Neural progenitor cell (in vitro differentiated cells): Measurements from ENCODE around the gene NEDD9.

ENCODE experiments used
- CTCF ChIP-seq: fragments of 200-600 bp; sonication (generic); IDR thresholded peaks from 2 replicates; pipeline ENCODE4 v1.5.1; 2017; ENCODE audit warnings: antibody characterized with exemption, mild to moderate bottlenecking
- EZH2 ChIP-seq: fragments of 200-600 bp; sonication (generic); IDR thresholded peaks from 2 replicates; pipeline ENCODE4 v1.6.1; 2017; ENCODE audit warnings: antibody characterized with exemption, mild to moderate bottlenecking, moderate library complexity

DNA sequence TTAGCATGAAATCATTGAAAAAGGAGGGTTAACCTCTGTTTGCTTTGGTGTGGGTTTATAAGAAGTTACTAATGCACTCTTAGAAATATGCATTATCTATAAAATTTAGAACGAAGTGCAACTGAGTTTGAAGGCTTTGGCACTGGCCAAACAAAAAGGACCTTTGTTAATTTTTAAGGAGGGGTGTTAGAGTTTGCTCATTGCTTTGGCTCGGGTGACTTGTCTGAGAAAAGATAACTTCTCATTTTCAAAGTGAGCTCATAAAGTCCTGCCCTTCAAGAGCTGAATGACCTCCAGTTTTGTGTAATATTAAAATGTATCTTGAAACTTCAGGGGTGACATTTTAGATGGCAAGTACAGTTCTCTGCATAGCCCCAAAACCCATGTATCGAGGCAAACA, 25.9 kb downstream of the NEDD9 start:
- TF ChIP-seq CTCF = no peak
- TF ChIP-seq EZH2 = no peak
